Neural progenitor cell (in vitro differentiated cells): ENCODE data around the gene TRPM2. TPM values are rescaled to one million over a fixed set of nuclear protein-coding genes. Genes with fewer than 3 reads are reported as not detected.

ENCODE experiments used
- DNase-seq: peaks from one replicate; pipeline ENCODE4 v3.0.0-alpha.2; 2016; ENCODE audit warnings: low spot score
- H2AFZ ChIP-seq: fragments of 200-600 bp; sonication (generic); replicated peaks from 2 replicates; pipeline ENCODE4 v1.6.1; 2016; ENCODE audit warnings: antibody characterized with exemption
- H3F3A ChIP-seq: fragments of 200-600 bp; sonication (generic); 2 replicates; pipeline ENCODE4 v1.6.1; 2016; ENCODE audit warnings: antibody characterized with exemption, low read depth
- H3K27ac ChIP-seq: fragments of 200-600 bp; sonication (generic); 2 replicates; pipeline ENCODE4 v1.5.1; 2016; ENCODE audit warnings: mild to moderate bottlenecking
- H3K27me3 ChIP-seq: fragments of 200-600 bp; sonication (generic); 2 replicates; pipeline ENCODE4 v1.6.1; 2016; ENCODE audit warnings: mild to moderate bottlenecking, moderate library complexity
- H3K36me3 ChIP-seq: fragments of 200-600 bp; sonication (generic); 2 replicates; pipeline ENCODE4 v1.5.1; 2016
- H3K4me1 ChIP-seq: fragments of 200-600 bp; sonication (generic); 2 replicates; pipeline ENCODE4 v1.6.1; 2016; ENCODE audit warnings: mixed run types
- H3K4me2 ChIP-seq: fragments of 200-600 bp; sonication (generic); 2 replicates; pipeline ENCODE4 v1.6.1; 2016
- H3K4me3 ChIP-seq: fragments of 200-600 bp; sonication (generic); 2 replicates; pipeline ENCODE4 v1.5.1; 2016
- H3K79me2 ChIP-seq: fragments of 200-600 bp; sonication (generic); 2 replicates; pipeline ENCODE4 v1.6.1; 2016; ENCODE audit warnings: low read depth
- H3K9ac ChIP-seq: fragments of 200-600 bp; sonication (generic); 2 replicates; pipeline ENCODE4 v1.6.1; 2016
- H3K9me3 ChIP-seq: fragments of 200-600 bp; sonication (generic); 2 replicates; pipeline ENCODE4 v1.5.1; 2016; ENCODE audit warnings: low read depth
- H4K20me1 ChIP-seq: fragments of 200-600 bp; sonication (generic); 2 replicates; pipeline ENCODE4 v1.6.1; 2016; ENCODE audit warnings: low read depth
- H3K27ac Mint-ChIP-seq: 3 replicates; pipeline ENCODE4 v1.8.0; 2021; ENCODE audit warnings: mixed read lengths
- H3K27me3 Mint-ChIP-seq: 2 replicates; pipeline ENCODE4 v1.8.0; 2022; ENCODE audit warnings: low read depth, mild to moderate bottlenecking, inconsistent platforms, moderate library complexity, mixed read lengths; ENCODE audit not compliant: insufficient read depth
- H3K36me3 Mint-ChIP-seq: 3 replicates; pipeline ENCODE4 v1.8.0; 2021; ENCODE audit warnings: mixed read lengths
- H3K4me1 Mint-ChIP-seq: 3 replicates; pipeline ENCODE4 v1.8.0; 2021; ENCODE audit warnings: mixed read lengths
- H3K4me3 Mint-ChIP-seq: 3 replicates; pipeline ENCODE4 v1.8.0; 2021; ENCODE audit warnings: mild to moderate bottlenecking, moderate library complexity, mixed read lengths
- H3K9me3 Mint-ChIP-seq: 3 replicates; pipeline ENCODE4 v1.8.0; 2020; ENCODE audit warnings: mixed read lengths
- CTCF ChIP-seq: fragments of 200-600 bp; sonication (generic); IDR thresholded peaks from 2 replicates; pipeline ENCODE4 v1.5.1; 2017; ENCODE audit warnings: antibody characterized with exemption, mild to moderate bottlenecking
- EZH2 ChIP-seq: fragments of 200-600 bp; sonication (generic); IDR thresholded peaks from 2 replicates; pipeline ENCODE4 v1.6.1; 2017; ENCODE audit warnings: antibody characterized with exemption, mild to moderate bottlenecking, moderate library complexity
- EZH2phosphoT487 ChIP-seq: fragments of 200-600 bp; sonication (generic); IDR thresholded peaks from 2 replicates; pipeline ENCODE4 v1.6.1; 2017; ENCODE audit warnings: antibody characterized with exemption
- total RNA-seq: library from RNA; depleted of rRNA; stranded (reverse); fragments of >200 nt; gene quantifications from 2 replicates; pipeline ENCODE4 v1.2.3, GENCODE V29; 2015; ENCODE audit warnings: low replicate concordance

Gene TRPM2
- total RNA-seq, 1 donor from 2014 or later, result not detected

GRCh38 chr21:44454747-44455523 is 101.5 kb downstream of the TRPM2 start, which contains the start of gene LRRC3:
LRRC3 (plus strand) TSS chr21:44455510; CDS start chr21:44456645, 1,135 bp downstream.
- Histone ChIP-seq H3K27ac (no peak within 1 kb of the TSS), H3K4me1 (no peaks in the 10 kb centered on the region), H4K20me1 (no peaks in the 10 kb centered on the region), H3K79me2 (no peaks in the 10 kb centered on the region), H2AFZ (peak within 1 kb of the TSS; percentile 76), H3F3A (no peaks in the 10 kb centered on the region), H3K36me3 (no peaks in the 10 kb centered on the region), H3K9ac (no peak within 1 kb of the TSS), H3K4me3 (peak within 1 kb of the TSS; percentile 83), H3K27me3 (peaks cover 33% of the 10 kb centered on the region), H3K9me3 (no peaks in the 10 kb centered on the region), H3K4me2 (peak within 1 kb of the TSS; percentile 85)
- peaks cover 13% of the 10 kb centered on the region for H3K9me3 Mint-ChIP-seq
- H3K4me3 Mint-ChIP-seq, result peak within 1 kb of the TSS; percentile 81
- H3K27me3 Mint-ChIP-seq, result peaks cover 6% of the 10 kb centered on the region
- H3K4me1 Mint-ChIP-seq, result peaks cover 2% of the 10 kb centered on the region
- H3K36me3 Mint-ChIP-seq, result no peaks in the 10 kb centered on the region
- peak; percentile 99 for DNase-seq
- H3K27ac Mint-ChIP-seq, result no peak within 1 kb of the TSS
- TF ChIP-seq EZH2phosphoT487 (no peak), EZH2 (no peak), CTCF (no peak)

- Histone ChIP-seq H2AFZ (peak overlapping the region; percentile 76), H3K79me2 (no peaks in the 10 kb centered on the region), H4K20me1 (no peaks in the 10 kb centered on the region), H3F3A (no peaks in the 10 kb centered on the region), H3K4me2 (peak overlapping the region; percentile 85), H3K4me3 (peak overlapping the region; percentile 83), H3K9me3 (no peaks in the 10 kb centered on the region), H3K27ac (no peak overlapping the region), H3K9ac (no peak overlapping the region), H3K4me1 (no peaks in the 10 kb centered on the region), H3K27me3 (peaks cover 33% of the 10 kb centered on the region), H3K36me3 (no peaks in the 10 kb centered on the region)
- H3K36me3 Mint-ChIP-seq, result no peaks in the 10 kb centered on the region
- peaks cover 6% of the 10 kb centered on the region for H3K27me3 Mint-ChIP-seq
- peak; percentile 67 for DNase-seq
- TF ChIP-seq EZH2 (peak; percentile 12), EZH2phosphoT487 (peak; percentile 33), CTCF (peak; percentile 46)
- no peak overlapping the region for H3K27ac Mint-ChIP-seq
- H3K9me3 Mint-ChIP-seq, result peaks cover 13% of the 10 kb centered on the region
- peaks cover 1% of the 10 kb centered on the region for H3K4me1 Mint-ChIP-seq
- H3K4me3 Mint-ChIP-seq, result peak overlapping the region; percentile 81
Measured at GRCh38 chr21:44455524-44456213, 102.2 kb downstream of the TRPM2 start.

GRCh38 chr21:44456214-44456914 is 102.9 kb downstream of the TRPM2 start:
- Histone ChIP-seq H2AFZ (peak overlapping the region; percentile 76), H3K4me2 (peak overlapping the region; percentile 85), H3F3A (no peaks in the 10 kb centered on the region), H3K27ac (no peak overlapping the region), H3K36me3 (no peaks in the 10 kb centered on the region), H3K9me3 (no peaks in the 10 kb centered on the region), H3K27me3 (peaks cover 33% of the 10 kb centered on the region), H4K20me1 (no peaks in the 10 kb centered on the region), H3K4me1 (no peaks in the 10 kb centered on the region), H3K9ac (no peak overlapping the region), H3K79me2 (no peaks in the 10 kb centered on the region), H3K4me3 (peak overlapping the region; percentile 83)
- TF ChIP-seq EZH2phosphoT487 (peak; percentile 16), CTCF (no peak), EZH2 (no peak)
- peak overlapping the region; percentile 79 for H3K4me3 Mint-ChIP-seq
- no peak for DNase-seq
- H3K27ac Mint-ChIP-seq, result no peak overlapping the region
- H3K36me3 Mint-ChIP-seq, result no peaks in the 10 kb centered on the region
- H3K9me3 Mint-ChIP-seq, result peaks cover 13% of the 10 kb centered on the region
- H3K4me1 Mint-ChIP-seq, result no peaks in the 10 kb centered on the region
- H3K27me3 Mint-ChIP-seq, result peaks cover 5% of the 10 kb centered on the region
